Activated T-cell treated with anti-CD3 and anti-CD28 coated beads for 4 hours (primary cell): ENCODE measurements around the gene COL18A1.

Experiments
- DNase-seq: peaks from one replicate; pipeline ENCODE4 v3.0.0-alpha.2; 2020

The COL18A1 gene

GRCh38 chr21:45403133-45403824 is 1.7 kb upstream of the COL18A1 start:
- no peak for DNase-seq

- DNase-seq: no peak
Measured at GRCh38 chr21:45403825-45404729, 888 bp upstream of the COL18A1 start.

GRCh38 chr21:45405271-45405818 is 380 bp downstream of the COL18A1 start:
- no peak for DNase-seq

GRCh38 chr21:45405819-45406762 is 1.1 kb downstream of the COL18A1 start:
- DNase-seq: no peak

GRCh38 chr21:45406801-45407628 is 2.0 kb downstream of the COL18A1 start:
- DNase-seq: no peak

- no peak for DNase-seq
Measured at GRCh38 chr21:45407629-45408247, 2.8 kb downstream of the COL18A1 start.

GRCh38 chr21:45408271-45408791 is 3.4 kb downstream of the COL18A1 start:
- DNase-seq: no peak

- no peak for DNase-seq
Measured at GRCh38 chr21:45408801-45409261, 3.9 kb downstream of the COL18A1 start.

- no peak for DNase-seq
Measured at GRCh38 chr21:45409466-45410150, 4.6 kb downstream of the COL18A1 start.

- DNase-seq: no peak
Measured at GRCh38 chr21:45410151-45410864, 5.3 kb downstream of the COL18A1 start.

GRCh38 chr21:45410865-45411809 is 6.2 kb downstream of the COL18A1 start:
- no peak for DNase-seq

- no peak for DNase-seq
Measured at GRCh38 chr21:45411810-45412206, 6.8 kb downstream of the COL18A1 start.

- DNase-seq: no peak
Measured at GRCh38 chr21:45412491-45412890, 7.5 kb downstream of the COL18A1 start.

- DNase-seq: no peak
Measured at GRCh38 chr21:45412909-45413611, 8.1 kb downstream of the COL18A1 start.

- DNase-seq: no peak
Measured at GRCh38 chr21:45413922-45414321, 9.0 kb downstream of the COL18A1 start.

- DNase-seq: no peak
Measured at GRCh38 chr21:45414396-45415187, 9.6 kb downstream of the COL18A1 start.
